Tibial nerve (tissue), 4 donors: ENCODE results near the gene PHYHIPL.

ENCODE experiments used
- CTCF ChIP-seq, 5 experiments: fragments of 200-600 bp in 3 of 5; fragments of 450-650 bp in 2 of 5; sonication (generic) in 3 of 5; IDR thresholded peaks; one replicate each; pipeline ENCODE4 v1.5.1; 2016 to 2019; ENCODE audit warnings: antibody characterized with exemption in 5 of 5, mild to moderate bottlenecking in 3 of 5, moderate library complexity in 2 of 5
- EP300 ChIP-seq, 2 donors: sonication (generic); formaldehyde crosslinking; IDR thresholded peaks; one replicate each; pipeline ENCODE4 v1.6.1; 2017; ENCODE audit warnings: antibody characterized with exemption in 2 of 2, mild to moderate bottlenecking in 1 of 2
- POLR2A ChIP-seq, 2 donors: fragments of 450-650 bp; IDR thresholded peaks; one replicate each; pipeline ENCODE4 v1.6.1; 2017; ENCODE audit warnings: antibody characterized with exemption in 2 of 2, mild to moderate bottlenecking in 2 of 2, moderate library complexity in 2 of 2

DNA sequence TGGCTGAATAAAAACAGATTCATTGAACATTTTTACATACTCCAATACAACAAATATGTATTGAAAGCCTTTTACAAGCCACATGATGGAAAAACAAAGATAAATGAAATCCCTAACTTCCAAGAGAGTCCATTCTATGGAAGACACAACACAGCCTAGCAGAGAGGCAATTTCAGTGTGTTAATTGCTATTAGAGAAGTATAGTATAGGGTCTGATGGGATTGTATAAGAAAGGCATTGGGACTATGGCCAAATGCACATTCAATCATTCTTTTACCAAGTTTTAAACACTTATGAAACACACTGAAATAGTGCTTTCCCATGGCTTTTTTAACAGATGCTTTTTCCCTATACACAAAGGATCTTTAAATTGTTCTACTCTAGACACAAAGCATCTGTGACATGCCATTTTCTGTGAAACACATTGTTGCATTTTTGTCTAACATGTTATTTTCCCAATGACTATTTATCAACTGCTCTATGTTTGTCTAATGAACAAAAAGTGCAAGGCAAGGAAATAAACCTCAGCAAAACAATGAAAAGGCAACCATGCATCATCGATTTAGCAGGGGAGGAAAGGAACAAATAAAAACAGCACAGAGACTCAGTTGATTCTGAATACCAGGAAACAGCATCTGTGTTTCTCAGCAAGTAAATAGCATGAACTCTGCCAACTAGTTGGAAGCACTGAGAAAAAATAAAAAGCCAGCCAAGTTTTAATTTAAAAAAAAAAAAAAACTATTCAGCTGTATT, 42.4 kb upstream of the PHYHIPL start:
- TF ChIP-seq POLR2A (IDR thresholded peaks at IDR 0.05) (no peak), CTCF (IDR thresholded peaks at IDR 0.05) (no peak), EP300 (IDR thresholded peaks at IDR 0.05) (no peak)
